Hypothalamus (tissue), 51 donors: ENCODE data around the gene POTEF.
"Not testable (repeated sequence)": the region's sequence is repeated elsewhere in the genome, so short reads cannot be mapped to it uniquely, and the experiment has no call there.

Experiments used
- DNase-seq, 51 donors: peaks; one replicate each; lab custom pipeline; 2025; lab: John Stamatoyannopoulos, UW

Gene POTEF

GRCh38 chr2:130135692-130136541 lies 6.9 kb upstream of the POTEF start:
- DNase-seq: no peak

GRCh38 chr2:130128464-130128863 lies 558 bp downstream of the POTEF start:
- DNase-seq: not testable (repeated sequence)

GRCh38 chr2:130127726-130128125 lies 1.3 kb downstream of the POTEF start:
- not testable (repeated sequence) for DNase-seq

- not testable (repeated sequence) for DNase-seq
Measured at GRCh38 chr2:130120924-130121323, 8.1 kb downstream of the POTEF start.

- DNase-seq: not testable (repeated sequence)
Measured at GRCh38 chr2:130102597-130103363, 26.2 kb downstream of the POTEF start.

- not testable (repeated sequence) for DNase-seq
Measured at GRCh38 chr2:130062645-130063044, 66.4 kb downstream of the POTEF start.

- not testable (repeated sequence) for DNase-seq
Measured at GRCh38 chr2:130059982-130060381, 69.0 kb downstream of the POTEF start.

GRCh38 chr2:130056336-130056735 lies 72.7 kb downstream of the POTEF start:
- not testable (repeated sequence) for DNase-seq

GRCh38 chr2:130053217-130053911 lies 75.7 kb downstream of the POTEF start:
- not testable (repeated sequence) for DNase-seq

GRCh38 chr2:130052376-130052775 lies 76.6 kb downstream of the POTEF start:
- DNase-seq: not testable (repeated sequence)

- DNase-seq: not testable (repeated sequence)
Measured at GRCh38 chr2:130048422-130048821, 80.6 kb downstream of the POTEF start.

GRCh38 chr2:130038265-130038603 lies 90.8 kb downstream of the POTEF start:
- DNase-seq: not testable (repeated sequence)

- DNase-seq: not testable (repeated sequence)
Measured at GRCh38 chr2:130025931-130026330, 103.1 kb downstream of the POTEF start.
